DMS114 treated with DMSO at 0.1 percent for 48 hours (cell line): ENCODE measurements around the gene NECAB2.

ENCODE experiments used
- DNase-seq: peaks from one replicate; lab custom pipeline; 2025; ENCODE audit not compliant: unreplicated experiment; lab: John Stamatoyannopoulos, UW

Gene NECAB2

GRCh38 chr16:83981799-83982198 is 13.8 kb downstream of the NECAB2 start:
- DNase-seq = no peak

- DNase-seq = no peak
Measured at GRCh38 chr16:83983491-83983890, 15.4 kb downstream of the NECAB2 start.

- DNase-seq = no peak
Measured at GRCh38 chr16:83989300-83989699, 21.3 kb downstream of the NECAB2 start.

GRCh38 chr16:83990492-83990891 is 22.4 kb downstream of the NECAB2 start:
- no peak for DNase-seq

- no peak for DNase-seq
Measured at GRCh38 chr16:83992624-83993023, 24.6 kb downstream of the NECAB2 start.

GRCh38 chr16:83994087-83994486 is 26.0 kb downstream of the NECAB2 start:
- no peak for DNase-seq

- DNase-seq = no peak
Measured at GRCh38 chr16:83994703-83995102, 26.7 kb downstream of the NECAB2 start.

- DNase-seq = no peak
Measured at GRCh38 chr16:83995754-83996153, 27.7 kb downstream of the NECAB2 start.

- no peak for DNase-seq
Measured at GRCh38 chr16:83996481-83997252, 28.6 kb downstream of the NECAB2 start.

- DNase-seq = no peak
Measured at GRCh38 chr16:83998091-83998490, 30.0 kb downstream of the NECAB2 start.

GRCh38 chr16:84000989-84001642 is 33.1 kb downstream of the NECAB2 start:
- DNase-seq = no peak

GRCh38 chr16:84001726-84002125 is 33.7 kb downstream of the NECAB2 start:
- no peak for DNase-seq

GRCh38 chr16:84003038-84003437 is 35.0 kb downstream of the NECAB2 start:
- no peak for DNase-seq

GRCh38 chr16:84004442-84004841 is 36.4 kb downstream of the NECAB2 start:
- DNase-seq = no peak

GRCh38 chr16:84005391-84005790 is 37.3 kb downstream of the NECAB2 start:
- no peak for DNase-seq

GRCh38 chr16:84007520-84007919 is 39.5 kb downstream of the NECAB2 start:
- DNase-seq = no peak

GRCh38 chr16:84007965-84008364 is 39.9 kb downstream of the NECAB2 start:
- DNase-seq = no peak

GRCh38 chr16:84009282-84009681 is 41.2 kb downstream of the NECAB2 start:
- no peak for DNase-seq

GRCh38 chr16:84013787-84014569 is 45.9 kb downstream of the NECAB2 start:
- peak; percentile 19 for DNase-seq

GRCh38 chr16:84014570-84015327 is 46.7 kb downstream of the NECAB2 start:
- no peak for DNase-seq

- no peak for DNase-seq
Measured at GRCh38 chr16:84015399-84015798, 47.4 kb downstream of the NECAB2 start.
